HG02943 (cell line): Measurements from ENCODE around the gene INCA1.

Experiments used
- ATAC-seq: cut with Tn5 transposase; IDR thresholded peaks from one replicate; pipeline ENCODE4 v1.9.1; 2021; ENCODE audit warnings: mild to moderate bottlenecking, low read depth, moderate library complexity; ENCODE audit not compliant: unreplicated experiment

INCA1 gene

GRCh38 chr17:5014357-5014756 lies 17.0 kb upstream of the INCA1 start:
- ATAC-seq: no peak

- ATAC-seq: no peak
Observed at GRCh38 chr17:5011928-5012327, 14.6 kb upstream of the INCA1 start.

- ATAC-seq: no peak
Observed at GRCh38 chr17:5003214-5003867, 6.0 kb upstream of the INCA1 start.

- no peak for ATAC-seq
Observed at GRCh38 chr17:5002121-5002788, 4.9 kb upstream of the INCA1 start.

GRCh38 chr17:5000237-5000639 lies 2.9 kb upstream of the INCA1 start:
- no peak for ATAC-seq

GRCh38 chr17:4999430-5000093 lies 2.2 kb upstream of the INCA1 start:
- ATAC-seq: no peak

GRCh38 chr17:4998732-4999429 lies 1.6 kb upstream of the INCA1 start:
- ATAC-seq: no peak

- ATAC-seq: peak; percentile 11
Observed at GRCh38 chr17:4998027-4998731, 857 bp upstream of the INCA1 start.

- ATAC-seq: no peak
Observed at GRCh38 chr17:4994081-4994595, 3.2 kb downstream of the INCA1 start.

- no peak for ATAC-seq
Observed at GRCh38 chr17:4987767-4988567, 9.4 kb downstream of the INCA1 start.

GRCh38 chr17:4986951-4987766 lies 10.2 kb downstream of the INCA1 start, which contains the start of gene CAMTA2:
CAMTA2 (minus strand) TSS chr17:4987675; CDS start chr17:4986222, 1,453 bp downstream.
- ATAC-seq: peak; percentile 61

- ATAC-seq: no peak
Observed at GRCh38 chr17:4986403-4986802, 10.9 kb downstream of the INCA1 start.

GRCh38 chr17:4982305-4982704 lies 15.0 kb downstream of the INCA1 start:
- ATAC-seq: no peak

GRCh38 chr17:4980644-4981216 lies 16.6 kb downstream of the INCA1 start:
- ATAC-seq: no peak

GRCh38 chr17:4978726-4979125 lies 18.6 kb downstream of the INCA1 start:
- ATAC-seq: no peak

- ATAC-seq: no peak
Observed at GRCh38 chr17:4974115-4974670, 23.1 kb downstream of the INCA1 start.

- ATAC-seq: no peak
Observed at GRCh38 chr17:4973256-4974114, 23.8 kb downstream of the INCA1 start.
